K562 (cell line): ENCODE measurements around the gene LHX3. TPM values are rescaled to one million over a fixed set of nuclear protein-coding genes. Genes with fewer than 3 reads are reported as not detected.

Source experiments
- ARID1B ChIP-seq: fragments of 450-650 bp; IDR thresholded peaks from 2 replicates; pipeline ENCODE4 v1.6.1; 2016; ENCODE audit warnings: antibody characterized with exemption, mild to moderate bottlenecking, inconsistent platforms
- ARID2 ChIP-seq: fragments of 450-650 bp; IDR thresholded peaks from 2 replicates; pipeline ENCODE4 v1.6.1; 2017; ENCODE audit warnings: antibody characterized with exemption, mild to moderate bottlenecking
- HMG20B ChIP-seq: fragments of 250-450 bp; sonication (Bioruptor Pico); IDR thresholded peaks from 2 replicates; pipeline ENCODE4 v1.5.0; 2021; ENCODE audit warnings: mild to moderate bottlenecking
- HNRNPH1 ChIP-seq: fragments of 200-400 bp; formaldehyde crosslinking; optimal IDR thresholded peaks from 2 replicates; pipeline ENCODE3; 2017; ENCODE audit warnings: low read depth, mild to moderate bottlenecking, low read length, moderate library complexity
- NUFIP1 ChIP-seq: fragments of 450-650 bp; IDR thresholded peaks from 2 replicates; pipeline ENCODE4 v1.6.1; 2018; ENCODE audit not compliant: partially characterized antibody
- SUPT5H ChIP-seq: fragments of 450-650 bp; IDR thresholded peaks from 2 replicates; pipeline ENCODE4 v1.6.1; 2016
- TEAD2 ChIP-seq: fragments of 450-650 bp; IDR thresholded peaks from 2 replicates; pipeline ENCODE4 v1.6.1; 2016; ENCODE audit warnings: missing genetic modification characterization, control low read depth, missing compliant biosample characterization
- ZNF212 ChIP-seq: fragments of 450-650 bp; formaldehyde crosslinking; IDR thresholded peaks from 2 replicates; pipeline ENCODE4 v1.4.0; 2020; ENCODE audit warnings: mild to moderate bottlenecking
- polyA plus RNA-seq, 8 experiments: library from polyadenylated mRNA; depleted of rRNA in 4 of 8; stranded (reverse) in 5 of 8; unstranded in 3 of 8; fragments of >200 nt; fragmentation: Nextera tagmentation in 2 of 8; fragmentation: Illumina TruSeq in 1 of 8; extraction: Ambion mirVana in 2 of 8; extraction: Trizol in 1 of 8; gene quantifications; 2 replicates each; pipeline versions ENCODE4 v1.2.1 to v1.2.3, GENCODE V29; 2011 to 2014; ENCODE audit warnings: inconsistent platforms in 1 of 8, missing spikeins in 1 of 8
- total RNA-seq, 7 experiments: library from RNA; depleted of rRNA in 6 of 7; stranded (reverse); fragments of >200 nt in 6 of 7; fragmentation: Illumina TruSeq in 2 of 7; extraction: Trizol in 2 of 7; gene quantifications; 2 replicates each; pipeline versions ENCODE4 v1.2.1 to v1.2.3, GENCODE V29; 2011 to 2021; ENCODE audit warnings: low replicate concordance in 1 of 7
- TF ChIP-seq, protein P1 (sequence below), 2 experiments: fragments of 450-650 bp; IDR thresholded peaks; 2 replicates each; pipeline ENCODE4 v1.6.1; 2016; ENCODE audit warnings: mild to moderate bottlenecking in 2 of 2, borderline replicate concordance in 1 of 2, low read depth in 1 of 2, moderate library complexity in 1 of 2
- TF ChIP-seq, protein P2 (sequence below): fragments of 150-350 bp; conservative IDR thresholded peaks from 2 replicates; pipeline ENCODE4 v1.6.1; 2014; ENCODE audit warnings: low read length
- TF ChIP-seq, protein P3 (sequence below): IDR thresholded peaks from 3 replicates; pipeline ENCODE4 v1.6.1; 2011; ENCODE audit warnings: borderline replicate concordance, mild to moderate bottlenecking, moderate library complexity; ENCODE audit not compliant: insufficient read length; ENCODE audit errors: extremely low read depth
- TF ChIP-seq, protein P4 (sequence below): sonication (generic); formaldehyde crosslinking; IDR thresholded peaks from 2 replicates; pipeline ENCODE4 v1.8.1; 2023; ENCODE audit warnings: mild to moderate bottlenecking, missing genetic modification reagents

The LHX3 gene
- total and polyA plus RNA-seq, 9 of the 15 experiments (the other 6 are each of a cell fraction or from before 2014, with no cell fraction given): 0.09 TPM; not detected in 8

DNA sequence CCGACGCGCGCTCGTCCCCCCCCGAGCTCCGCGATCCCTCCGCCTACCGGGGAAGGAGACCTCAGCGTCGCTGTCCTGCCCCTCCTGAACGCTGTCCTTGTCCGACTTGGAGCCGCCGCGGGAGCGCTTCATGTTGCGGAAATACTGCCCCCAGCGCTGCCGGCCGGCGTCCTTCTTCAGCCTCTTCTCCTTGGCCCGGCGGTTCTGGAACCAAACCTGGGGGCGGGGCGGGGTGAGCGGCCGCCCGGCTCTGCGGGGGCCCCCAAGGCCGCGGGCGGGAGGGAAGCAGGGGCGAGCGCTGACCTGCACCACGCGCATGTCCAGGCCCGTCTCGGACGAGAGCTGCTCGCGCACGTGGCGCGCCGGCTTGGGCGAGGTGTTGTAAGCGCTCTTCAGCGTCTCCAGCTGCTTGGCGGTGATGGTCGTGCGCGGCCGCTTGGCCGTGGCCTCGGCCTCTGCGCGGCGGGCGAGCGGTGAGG, 6.3 kb downstream of the LHX3 start (continued):
- TF ChIP-seq, protein P1, sequence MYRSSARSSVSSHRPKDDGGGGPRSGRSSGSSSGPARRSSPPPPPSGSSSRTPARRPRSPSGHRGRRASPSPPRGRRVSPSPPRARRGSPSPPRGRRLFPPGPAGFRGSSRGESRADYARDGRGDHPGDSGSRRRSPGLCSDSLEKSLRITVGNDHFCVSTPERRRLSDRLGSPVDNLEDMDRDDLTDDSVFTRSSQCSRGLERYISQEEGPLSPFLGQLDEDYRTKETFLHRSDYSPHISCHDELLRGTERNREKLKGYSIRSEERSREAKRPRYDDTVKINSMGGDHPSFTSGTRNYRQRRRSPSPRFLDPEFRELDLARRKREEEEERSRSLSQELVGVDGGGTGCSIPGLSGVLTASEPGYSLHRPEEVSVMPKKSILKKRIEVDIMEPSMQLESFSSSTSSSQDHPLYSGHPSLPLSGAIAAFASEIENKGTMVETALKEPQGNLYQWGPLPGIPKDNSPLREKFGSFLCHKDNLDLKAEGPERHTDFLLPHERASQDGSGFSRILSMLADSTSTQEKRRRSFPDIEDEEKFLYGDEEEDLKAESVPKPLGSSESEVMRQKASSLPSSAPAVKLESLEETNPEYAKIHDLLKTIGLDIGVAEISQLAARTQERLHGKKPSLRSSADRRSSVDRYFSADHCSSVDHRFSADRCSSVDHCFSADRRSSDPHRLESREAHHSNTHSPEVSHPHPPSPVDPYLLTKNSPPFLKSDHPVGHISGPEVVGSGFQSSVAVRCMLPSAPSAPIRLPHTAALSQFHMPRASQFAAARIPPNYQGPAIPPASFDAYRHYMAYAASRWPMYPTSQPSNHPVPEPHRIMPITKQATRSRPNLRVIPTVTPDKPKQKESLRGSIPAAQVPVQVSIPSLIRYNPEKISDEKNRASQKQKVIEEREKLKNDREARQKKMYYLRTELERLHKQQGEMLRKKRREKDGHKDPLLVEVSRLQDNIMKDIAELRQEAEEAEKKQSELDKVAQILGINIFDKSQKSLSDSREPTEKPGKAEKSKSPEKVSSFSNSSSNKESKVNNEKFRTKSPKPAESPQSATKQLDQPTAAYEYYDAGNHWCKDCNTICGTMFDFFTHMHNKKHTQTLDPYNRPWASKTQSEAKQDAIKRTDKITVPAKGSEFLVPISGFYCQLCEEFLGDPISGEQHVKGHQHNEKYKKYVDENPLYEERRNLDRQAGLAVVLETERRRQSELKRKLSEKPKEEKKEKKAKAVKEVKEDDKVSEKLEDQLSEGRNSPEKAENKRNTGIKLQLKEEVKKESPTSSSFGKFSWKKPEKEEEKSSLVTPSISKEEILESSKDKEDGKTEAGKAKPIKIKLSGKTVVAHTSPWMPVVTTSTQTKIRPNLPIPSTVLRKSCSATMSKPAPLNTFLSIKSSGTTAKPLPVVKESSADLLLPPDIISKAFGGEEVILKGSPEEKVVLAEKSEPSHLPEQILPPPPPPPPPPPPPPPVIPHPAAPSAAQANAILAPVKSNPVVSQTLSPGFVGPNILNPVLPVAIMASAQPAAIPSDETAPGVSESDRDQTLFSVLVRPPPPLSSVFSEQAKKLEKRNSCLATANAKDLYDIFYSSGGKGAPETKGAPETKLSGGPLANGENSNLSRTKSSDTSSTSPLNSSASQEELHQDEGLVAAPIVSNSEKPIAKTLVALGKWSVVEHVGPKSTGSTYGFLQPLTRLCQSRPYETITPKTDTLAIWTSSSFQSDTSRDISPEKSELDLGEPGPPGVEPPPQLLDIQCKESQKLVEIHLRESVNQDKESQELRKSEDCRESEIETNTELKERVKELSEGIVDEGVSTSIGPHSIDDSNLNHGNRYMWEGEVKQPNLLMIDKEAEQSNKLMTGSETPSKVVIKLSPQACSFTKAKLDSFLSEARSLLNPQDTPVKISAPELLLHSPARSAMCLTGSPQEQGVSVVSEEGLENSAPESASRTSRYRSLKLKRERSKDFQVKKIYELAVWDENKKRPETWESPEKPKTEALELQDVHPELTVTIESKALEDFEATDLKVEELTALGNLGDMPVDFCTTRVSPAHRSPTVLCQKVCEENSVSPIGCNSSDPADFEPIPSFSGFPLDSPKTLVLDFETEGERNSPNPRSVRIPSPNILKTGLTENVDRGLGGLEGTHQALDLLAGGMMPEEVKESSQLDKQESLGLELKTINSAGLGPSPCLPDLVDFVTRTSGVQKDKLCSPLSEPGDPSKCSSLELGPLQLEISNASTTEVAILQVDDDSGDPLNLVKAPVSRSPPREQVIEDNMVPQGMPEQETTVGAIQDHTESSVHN (IDR thresholded peaks at IDR 0.05; ENCODE audit: borderline replicate concordance in 1 of 2, low read depth in 1 of 2): no peak
- TF ChIP-seq ZNF212 (CRISPR knock-in tag): no peak
- no peak for TF ChIP-seq HMG20B
- TF ChIP-seq, protein P2, sequence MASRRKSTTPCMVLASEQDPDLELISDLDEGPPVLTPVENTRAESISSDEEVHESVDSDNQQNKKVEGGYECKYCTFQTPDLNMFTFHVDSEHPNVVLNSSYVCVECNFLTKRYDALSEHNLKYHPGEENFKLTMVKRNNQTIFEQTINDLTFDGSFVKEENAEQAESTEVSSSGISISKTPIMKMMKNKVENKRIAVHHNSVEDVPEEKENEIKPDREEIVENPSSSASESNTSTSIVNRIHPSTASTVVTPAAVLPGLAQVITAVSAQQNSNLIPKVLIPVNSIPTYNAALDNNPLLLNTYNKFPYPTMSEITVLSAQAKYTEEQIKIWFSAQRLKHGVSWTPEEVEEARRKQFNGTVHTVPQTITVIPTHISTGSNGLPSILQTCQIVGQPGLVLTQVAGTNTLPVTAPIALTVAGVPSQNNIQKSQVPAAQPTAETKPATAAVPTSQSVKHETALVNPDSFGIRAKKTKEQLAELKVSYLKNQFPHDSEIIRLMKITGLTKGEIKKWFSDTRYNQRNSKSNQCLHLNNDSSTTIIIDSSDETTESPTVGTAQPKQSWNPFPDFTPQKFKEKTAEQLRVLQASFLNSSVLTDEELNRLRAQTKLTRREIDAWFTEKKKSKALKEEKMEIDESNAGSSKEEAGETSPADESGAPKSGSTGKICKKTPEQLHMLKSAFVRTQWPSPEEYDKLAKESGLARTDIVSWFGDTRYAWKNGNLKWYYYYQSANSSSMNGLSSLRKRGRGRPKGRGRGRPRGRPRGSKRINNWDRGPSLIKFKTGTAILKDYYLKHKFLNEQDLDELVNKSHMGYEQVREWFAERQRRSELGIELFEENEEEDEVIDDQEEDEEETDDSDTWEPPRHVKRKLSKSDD: no peak
- TF ChIP-seq ARID2: no peak
- no peak for TF ChIP-seq ARID1B
- TF ChIP-seq, protein P3, sequence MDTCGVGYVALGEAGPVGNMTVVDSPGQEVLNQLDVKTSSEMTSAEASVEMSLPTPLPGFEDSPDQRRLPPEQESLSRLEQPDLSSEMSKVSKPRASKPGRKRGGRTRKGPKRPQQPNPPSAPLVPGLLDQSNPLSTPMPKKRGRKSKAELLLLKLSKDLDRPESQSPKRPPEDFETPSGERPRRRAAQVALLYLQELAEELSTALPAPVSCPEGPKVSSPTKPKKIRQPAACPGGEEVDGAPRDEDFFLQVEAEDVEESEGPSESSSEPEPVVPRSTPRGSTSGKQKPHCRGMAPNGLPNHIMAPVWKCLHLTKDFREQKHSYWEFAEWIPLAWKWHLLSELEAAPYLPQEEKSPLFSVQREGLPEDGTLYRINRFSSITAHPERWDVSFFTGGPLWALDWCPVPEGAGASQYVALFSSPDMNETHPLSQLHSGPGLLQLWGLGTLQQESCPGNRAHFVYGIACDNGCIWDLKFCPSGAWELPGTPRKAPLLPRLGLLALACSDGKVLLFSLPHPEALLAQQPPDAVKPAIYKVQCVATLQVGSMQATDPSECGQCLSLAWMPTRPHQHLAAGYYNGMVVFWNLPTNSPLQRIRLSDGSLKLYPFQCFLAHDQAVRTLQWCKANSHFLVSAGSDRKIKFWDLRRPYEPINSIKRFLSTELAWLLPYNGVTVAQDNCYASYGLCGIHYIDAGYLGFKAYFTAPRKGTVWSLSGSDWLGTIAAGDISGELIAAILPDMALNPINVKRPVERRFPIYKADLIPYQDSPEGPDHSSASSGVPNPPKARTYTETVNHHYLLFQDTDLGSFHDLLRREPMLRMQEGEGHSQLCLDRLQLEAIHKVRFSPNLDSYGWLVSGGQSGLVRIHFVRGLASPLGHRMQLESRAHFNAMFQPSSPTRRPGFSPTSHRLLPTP: no peak
- TF ChIP-seq HNRNPH1: no peak
- TF ChIP-seq, protein P4, sequence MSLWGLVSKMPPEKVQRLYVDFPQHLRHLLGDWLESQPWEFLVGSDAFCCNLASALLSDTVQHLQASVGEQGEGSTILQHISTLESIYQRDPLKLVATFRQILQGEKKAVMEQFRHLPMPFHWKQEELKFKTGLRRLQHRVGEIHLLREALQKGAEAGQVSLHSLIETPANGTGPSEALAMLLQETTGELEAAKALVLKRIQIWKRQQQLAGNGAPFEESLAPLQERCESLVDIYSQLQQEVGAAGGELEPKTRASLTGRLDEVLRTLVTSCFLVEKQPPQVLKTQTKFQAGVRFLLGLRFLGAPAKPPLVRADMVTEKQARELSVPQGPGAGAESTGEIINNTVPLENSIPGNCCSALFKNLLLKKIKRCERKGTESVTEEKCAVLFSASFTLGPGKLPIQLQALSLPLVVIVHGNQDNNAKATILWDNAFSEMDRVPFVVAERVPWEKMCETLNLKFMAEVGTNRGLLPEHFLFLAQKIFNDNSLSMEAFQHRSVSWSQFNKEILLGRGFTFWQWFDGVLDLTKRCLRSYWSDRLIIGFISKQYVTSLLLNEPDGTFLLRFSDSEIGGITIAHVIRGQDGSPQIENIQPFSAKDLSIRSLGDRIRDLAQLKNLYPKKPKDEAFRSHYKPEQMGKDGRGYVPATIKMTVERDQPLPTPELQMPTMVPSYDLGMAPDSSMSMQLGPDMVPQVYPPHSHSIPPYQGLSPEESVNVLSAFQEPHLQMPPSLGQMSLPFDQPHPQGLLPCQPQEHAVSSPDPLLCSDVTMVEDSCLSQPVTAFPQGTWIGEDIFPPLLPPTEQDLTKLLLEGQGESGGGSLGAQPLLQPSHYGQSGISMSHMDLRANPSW (CRISPR knock-in tag): no peak
- no peak for TF ChIP-seq TEAD2 (tag)
- TF ChIP-seq SUPT5H: no peak
- TF ChIP-seq NUFIP1: no peak
